ENCODE data around the gene FKBP9.
"Not testable (repeated sequence)": the region's sequence is repeated elsewhere in the genome, so short reads cannot be mapped to it uniquely, and the experiment has no call there.

Gene FKBP9

DNA sequence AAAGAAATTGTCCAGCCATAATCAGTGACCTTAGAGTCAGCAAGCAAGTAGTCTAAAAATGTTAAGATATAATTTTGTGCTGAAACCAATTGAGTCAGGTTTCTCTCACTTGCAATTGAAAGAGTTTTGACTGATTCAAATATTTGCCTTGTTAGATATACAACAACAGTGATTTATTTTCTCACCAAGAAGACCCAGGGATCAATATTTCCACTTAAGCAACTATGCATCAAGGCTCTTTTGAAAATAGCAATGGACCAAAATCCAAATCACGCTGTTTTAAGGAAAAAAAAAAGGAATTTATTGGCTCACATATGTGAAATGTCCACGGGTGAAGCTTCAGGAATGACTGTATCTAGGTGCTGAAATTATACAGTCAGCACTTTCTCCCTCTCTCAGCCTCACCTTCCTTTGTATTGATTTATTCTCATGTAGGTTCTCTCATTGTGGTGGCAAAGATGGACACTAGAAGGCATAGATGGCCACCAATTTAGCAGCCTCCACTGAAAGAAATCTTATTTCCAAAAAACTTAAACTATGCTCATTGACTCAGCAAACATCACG lies 9.7 kb upstream of the FKBP9 start:
- TF ChIP-seq Cebpa-rat (IDR thresholded peaks at IDR 0.05), result no peak
- Histone ChIP-seq H3K36me3 (peaks cover 5% of the 10 kb centered on the region), H3K27me3 (peaks cover 13% of the 10 kb centered on the region; the same call in 1 of the 2 replicates), H3K9me3 (peaks cover 53% of the 10 kb centered on the region), H4K20me1 (no peaks in the 10 kb centered on the region), H3K9ac (no peak overlapping the region), H3K4me2 (no peak overlapping the region), H3K4me3 (no peak overlapping the region), H3K4me1 (no peaks in the 10 kb centered on the region), H3K27ac (no peak overlapping the region)

DNA sequence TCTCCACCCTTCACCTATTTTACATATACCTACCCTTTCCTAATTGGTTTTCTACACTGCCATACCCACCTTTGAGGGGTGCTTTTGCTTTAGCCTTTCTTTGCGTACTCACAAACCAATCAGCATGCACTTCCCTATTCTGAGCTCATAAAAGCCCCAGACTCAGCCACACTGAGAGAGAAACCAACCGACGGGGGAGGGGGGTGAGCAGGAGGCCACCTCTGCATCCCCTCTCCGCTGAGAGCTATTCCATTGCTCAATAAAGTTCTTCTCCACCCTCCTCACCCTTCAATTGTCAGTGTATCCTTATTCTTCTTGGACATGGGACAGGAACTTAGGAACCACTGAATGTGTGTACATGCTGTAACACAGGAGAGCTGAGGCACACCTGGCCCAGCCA lies 9.0 kb upstream of the FKBP9 start:
- Histone ChIP-seq H3K4me1 (no peaks in the 10 kb centered on the region), H3K9me3 (peaks cover 53% of the 10 kb centered on the region), H3K4me2 (no peak overlapping the region), H3K36me3 (peaks cover 5% of the 10 kb centered on the region), H3K27ac (no peak overlapping the region), H3K4me3 (no peak overlapping the region), H3K9ac (no peak overlapping the region), H3K27me3 (peaks cover 6% of the 10 kb centered on the region; the same call in 1 of the 2 replicates), H4K20me1 (no peaks in the 10 kb centered on the region)
- no peak for TF ChIP-seq Cebpa-rat (IDR thresholded peaks at IDR 0.05)

DNA sequence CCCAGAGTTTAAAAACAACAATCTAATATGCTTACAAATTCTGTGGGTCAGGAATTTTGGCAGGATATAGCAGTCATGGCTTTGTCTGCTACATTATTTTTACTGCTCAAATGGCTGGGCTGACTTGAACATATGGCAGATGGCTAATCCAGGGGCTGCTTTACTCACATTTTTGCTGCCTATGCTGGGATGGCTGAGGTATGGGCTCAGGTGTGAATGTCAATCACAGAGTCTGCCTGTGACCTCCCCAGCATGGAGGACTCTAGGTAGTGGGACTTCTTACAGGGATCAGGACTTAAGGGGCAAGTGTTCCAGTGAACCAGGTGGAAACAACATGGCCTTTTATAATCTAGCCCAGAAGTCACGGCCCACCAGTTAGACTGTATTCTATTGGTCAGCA lies 4.4 kb upstream of the FKBP9 start:
- H3K4me3 ChIP-seq, result no peak overlapping the region
- peaks cover 5% of the 10 kb centered on the region for H3K36me3 ChIP-seq
- no peak overlapping the region for H3K4me2 ChIP-seq
- peaks cover 39% of the 10 kb centered on the region for H3K9me3 ChIP-seq
- TF ChIP-seq Cebpa-rat (IDR thresholded peaks at IDR 0.05), result no peak
- H3K27ac ChIP-seq, result no peak overlapping the region
- H3K27me3 ChIP-seq, result no peaks in the 10 kb centered on the region
- H3K9ac ChIP-seq, result no peak overlapping the region
- H4K20me1 ChIP-seq, result no peaks in the 10 kb centered on the region
- H3K4me1 ChIP-seq, result no peaks in the 10 kb centered on the region

DNA sequence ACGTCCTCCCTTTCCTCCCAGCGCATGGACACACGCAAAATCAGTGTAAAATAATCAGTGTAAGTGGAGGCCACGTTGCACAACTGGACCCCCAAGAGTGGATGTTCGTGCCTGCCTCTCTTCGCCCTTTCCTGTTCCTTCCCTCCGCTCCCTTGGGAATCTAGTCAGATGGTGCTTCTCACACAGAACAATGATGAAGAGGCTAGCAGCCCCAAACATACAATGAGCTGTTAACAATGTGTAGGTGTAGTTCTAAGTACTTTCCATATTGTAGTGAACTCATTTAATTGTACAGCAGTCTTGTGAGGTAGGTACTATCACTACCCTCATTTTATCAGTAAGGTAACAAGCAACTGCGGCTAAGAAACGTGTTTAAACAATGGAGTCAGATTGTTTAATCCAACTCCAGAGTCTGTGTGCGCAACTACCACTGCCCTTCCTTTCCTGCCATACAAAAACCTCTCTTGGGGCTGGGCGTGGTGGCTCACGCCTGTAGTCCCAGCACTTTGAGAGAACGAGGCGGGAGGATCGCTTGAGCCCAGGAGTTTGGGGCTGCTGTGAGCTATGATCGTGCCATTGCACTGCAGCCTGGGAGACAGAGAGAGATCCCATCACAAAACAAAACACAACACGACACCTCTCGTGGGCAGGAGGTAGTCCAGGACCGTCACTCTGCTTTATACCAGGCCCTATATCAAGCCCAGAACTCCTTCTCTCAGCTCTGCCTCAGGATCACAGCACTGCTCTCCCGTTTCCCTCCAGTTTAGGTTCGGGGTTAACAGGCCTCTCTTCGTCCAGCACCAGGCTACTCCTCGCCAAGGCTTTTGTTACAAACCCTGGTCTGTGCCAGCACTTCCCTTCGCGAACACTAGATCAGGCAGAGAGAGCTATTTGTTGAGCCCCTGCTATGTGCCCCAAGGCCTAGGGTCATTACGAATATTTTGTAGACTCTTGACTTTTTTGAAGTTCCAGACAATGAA lies 1.1 kb downstream of the FKBP9 start:
- Histone ChIP-seq H3K9me3 (peaks cover 24% of the 10 kb centered on the region), H4K20me1 (no peaks in the 10 kb centered on the region), H3K36me3 (no peaks in the 10 kb centered on the region), H3K4me3 (no peak overlapping the region), H3K9ac (no peak overlapping the region), H3K27ac (no peak overlapping the region), H3K4me2 (no peak overlapping the region), H3K4me1 (no peaks in the 10 kb centered on the region), H3K27me3 (no peaks in the 10 kb centered on the region)
- no peak for TF ChIP-seq Cebpa-rat (IDR thresholded peaks at IDR 0.05)

- not testable (repeated sequence) for H3K27me3 ChIP-seq, H3K36me3 ChIP-seq, H3K4me2 ChIP-seq, H3K4me3 ChIP-seq, H3K27ac ChIP-seq, H3K9ac ChIP-seq, H4K20me1 ChIP-seq, H3K9me3 ChIP-seq, H3K4me1 ChIP-seq
Observed at GRCh38 chr7:32963880-32964301, 6.7 kb downstream of the FKBP9 start.

DNA sequence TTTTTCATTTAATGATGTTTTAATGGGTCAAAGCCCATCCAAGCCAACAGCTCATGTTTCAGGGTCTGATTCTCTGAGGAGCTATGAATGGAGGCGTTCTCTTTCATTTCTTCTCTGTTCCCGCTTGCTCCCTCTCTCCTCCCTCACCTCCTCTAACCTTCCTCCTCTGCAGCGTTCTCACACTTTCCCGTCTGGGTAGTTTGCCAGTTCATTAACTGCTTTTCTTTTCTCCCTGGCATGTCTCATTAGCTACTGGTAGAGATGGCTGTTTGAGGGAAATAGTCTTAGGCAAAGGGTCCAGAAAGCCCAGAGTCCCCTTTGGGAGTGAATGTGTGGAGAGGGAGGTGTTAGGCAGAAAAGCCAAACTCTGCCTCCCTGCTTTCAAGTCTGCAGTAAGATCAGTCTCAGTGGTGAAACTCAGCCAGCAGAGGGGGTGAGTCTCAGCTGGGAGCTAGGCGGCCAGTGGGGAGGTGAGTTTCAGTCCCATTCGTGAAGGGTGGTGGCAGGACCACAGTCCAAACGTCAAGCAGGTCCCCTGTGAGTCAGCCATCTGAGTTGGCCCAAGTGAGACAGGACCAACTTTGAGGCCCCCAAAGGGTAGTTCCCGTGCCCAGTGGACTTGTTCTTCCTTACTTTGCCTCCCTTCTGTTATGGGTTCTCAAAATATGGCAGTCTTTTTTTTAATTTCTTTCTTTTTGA lies 7.4 kb downstream of the FKBP9 start:
- not testable (repeated sequence) for H3K27me3 ChIP-seq, H3K4me3 ChIP-seq, H3K4me2 ChIP-seq, H4K20me1 ChIP-seq, H3K9ac ChIP-seq, H3K36me3 ChIP-seq, H3K9me3 ChIP-seq, H3K27ac ChIP-seq, H3K4me1 ChIP-seq

- H3K27ac ChIP-seq, H3K4me2 ChIP-seq, H4K20me1 ChIP-seq, H3K4me1 ChIP-seq, H3K4me3 ChIP-seq, H3K27me3 ChIP-seq, H3K9me3 ChIP-seq, H3K36me3 ChIP-seq, H3K9ac ChIP-seq: not testable (repeated sequence)
Observed at GRCh38 chr7:32966489-32967267, 9.4 kb downstream of the FKBP9 start.

GRCh38 chr7:32967268-32967582 lies 10.0 kb downstream of the FKBP9 start:
- not testable (repeated sequence) for H3K36me3 ChIP-seq, H3K4me1 ChIP-seq, H3K4me2 ChIP-seq, H3K27me3 ChIP-seq, H3K27ac ChIP-seq, H4K20me1 ChIP-seq, H3K9ac ChIP-seq, H3K4me3 ChIP-seq, H3K9me3 ChIP-seq

GRCh38 chr7:32971967-32972366 lies 14.7 kb downstream of the FKBP9 start:
- H3K27me3 ChIP-seq, H3K4me2 ChIP-seq, H3K36me3 ChIP-seq, H3K4me3 ChIP-seq, H4K20me1 ChIP-seq, H3K4me1 ChIP-seq, H3K27ac ChIP-seq, H3K9me3 ChIP-seq, H3K9ac ChIP-seq: not testable (repeated sequence)

DNA sequence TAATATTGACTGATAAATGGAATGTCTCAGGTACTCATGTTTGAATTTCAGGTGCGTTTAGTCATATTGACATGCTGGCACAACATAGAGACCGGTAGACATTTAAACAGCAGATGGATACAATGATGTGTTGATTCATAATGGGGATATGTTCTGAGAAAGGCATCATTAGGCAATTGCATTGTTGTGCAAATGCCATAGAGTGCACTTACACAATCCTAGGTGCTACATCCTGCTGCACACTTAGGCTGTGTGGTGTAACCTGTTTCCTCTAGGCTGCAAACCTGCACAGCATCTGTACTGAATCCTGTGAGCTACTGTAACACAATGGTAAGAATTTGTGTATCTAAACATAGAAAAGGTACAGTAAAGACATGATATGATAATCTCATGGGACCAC lies 19.9 kb downstream of the FKBP9 start:
- H3K9ac ChIP-seq, H3K27ac ChIP-seq, H3K4me3 ChIP-seq, H3K4me2 ChIP-seq, H3K9me3 ChIP-seq, H4K20me1 ChIP-seq, H3K27me3 ChIP-seq, H3K4me1 ChIP-seq, H3K36me3 ChIP-seq: not testable (repeated sequence)

DNA sequence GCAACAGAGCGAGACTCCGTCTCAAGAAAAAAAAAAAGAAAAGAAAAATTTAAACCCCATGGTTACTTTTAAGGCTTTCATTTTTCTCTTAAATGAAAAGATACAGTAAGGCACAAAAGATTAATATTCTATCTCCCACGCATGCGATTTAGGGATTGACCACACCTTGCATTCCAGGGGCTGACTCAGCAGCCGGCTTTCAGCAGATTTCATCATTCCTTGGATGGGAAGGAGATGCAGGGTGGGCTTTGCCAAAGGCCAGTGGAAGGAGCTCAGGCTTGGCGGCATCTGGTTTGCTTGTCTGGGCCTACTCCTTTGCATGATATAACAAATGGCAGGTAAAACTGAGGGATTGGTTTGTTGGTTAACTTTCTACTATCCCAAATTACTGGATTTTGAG lies 22.0 kb downstream of the FKBP9 start:
- not testable (repeated sequence) for H3K4me1 ChIP-seq, H3K36me3 ChIP-seq, H3K4me3 ChIP-seq, H3K27ac ChIP-seq, H3K4me2 ChIP-seq, H3K9me3 ChIP-seq, H3K9ac ChIP-seq, H4K20me1 ChIP-seq, H3K27me3 ChIP-seq

DNA sequence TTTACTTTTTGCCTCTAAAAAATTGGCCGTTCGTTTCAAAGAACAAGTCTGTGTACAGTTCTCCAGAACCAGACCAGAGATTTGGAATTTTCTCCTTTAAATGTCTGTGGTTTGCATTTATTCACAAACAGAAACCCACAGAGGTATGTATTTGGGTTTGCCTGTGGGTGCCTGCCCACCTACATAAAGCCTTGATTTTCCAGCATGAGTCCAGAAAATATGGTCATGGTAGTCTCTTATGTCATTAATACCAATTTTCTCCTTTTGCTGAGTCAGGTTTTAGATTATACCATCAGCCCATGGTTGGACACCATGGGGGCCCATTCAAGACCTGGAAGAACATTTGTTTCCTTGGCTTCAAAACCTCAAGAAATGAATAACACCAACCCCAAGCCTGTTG lies 22.7 kb downstream of the FKBP9 start:
- not testable (repeated sequence) for H3K4me1 ChIP-seq, H3K9ac ChIP-seq, H3K9me3 ChIP-seq, H3K4me3 ChIP-seq, H3K27me3 ChIP-seq, H4K20me1 ChIP-seq, H3K27ac ChIP-seq, H3K4me2 ChIP-seq, H3K36me3 ChIP-seq

DNA sequence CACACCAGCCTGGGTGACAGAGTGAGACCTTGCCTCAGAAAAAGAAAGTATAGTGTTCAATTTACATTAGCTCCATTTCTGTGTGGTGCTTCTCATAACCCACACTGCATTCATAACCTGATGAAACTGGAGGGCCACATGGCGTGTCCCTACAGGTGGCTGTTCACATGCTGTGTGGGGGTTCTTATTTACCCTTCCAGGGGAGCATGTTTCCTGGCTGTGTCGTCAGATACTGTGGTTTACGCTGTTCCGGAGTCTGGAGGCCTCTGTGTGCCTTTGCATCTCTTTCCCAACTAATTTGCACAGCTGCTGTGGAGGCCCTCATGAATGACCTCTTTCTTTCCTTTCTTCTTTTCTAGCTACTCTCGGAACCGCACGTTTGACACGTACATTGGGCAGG lies 30.9 kb downstream of the FKBP9 start:
- not testable (repeated sequence) for H3K9ac ChIP-seq

More for the DNA sequence above, 30.9 kb downstream of the FKBP9 start:
- H3K9me3 ChIP-seq, H3K27ac ChIP-seq, H4K20me1 ChIP-seq, H3K36me3 ChIP-seq, H3K4me3 ChIP-seq: not testable (repeated sequence)
- H3K27me3 ChIP-seq, result peaks cover 33% of the 10 kb centered on the region
- H3K4me1 ChIP-seq, result peaks cover 26% of the 10 kb centered on the region
- H3K4me2 ChIP-seq, result peak overlapping the region; percentile 32
